Sigmoid colon (tissue), 7 donors: Measurements from ENCODE around the gene CCDC57. TPM values are rescaled to one million over a fixed set of nuclear protein-coding genes. Genes with fewer than 3 reads are reported as not detected.

ENCODE experiments used
- DNase-seq: peaks from one replicate; pipeline ENCODE4 v3.0.0-alpha.2; 2019
- H3K27ac ChIP-seq, 4 donors: fragments of 200-600 bp; sonication (generic); one replicate each; pipeline ENCODE4 v1.5.1; 2016 to 2019; ENCODE audit warnings: mild to moderate bottlenecking in 1 of 4
- H3K27me3 ChIP-seq, 3 donors: fragments of 200-600 bp; sonication (generic); one replicate each; pipeline ENCODE4 v1.5.1; 2019; ENCODE audit warnings: mild to moderate bottlenecking in 1 of 3
- H3K36me3 ChIP-seq, 4 donors: fragments of 200-600 bp; sonication (generic); one replicate each; pipeline ENCODE4 v1.5.1; 2016 to 2019
- H3K4me1 ChIP-seq, 4 donors: fragments of 200-600 bp; sonication (generic); one replicate each; pipeline ENCODE4 v1.5.1; 2017 to 2019
- H3K4me3 ChIP-seq, 4 donors: fragments of 200-600 bp; sonication (generic); one replicate each; pipeline ENCODE4 v1.5.1; 2017 to 2019; ENCODE audit warnings: mild to moderate bottlenecking in 2 of 4, moderate library complexity in 1 of 4
- H3K9me3 ChIP-seq, 4 donors: fragments of 200-600 bp in 3 of 4; sonication (generic) in 3 of 4; one replicate each; pipeline versions ENCODE4 v1.5.1 to v1.6.1; 2013 to 2019
- CTCF ChIP-seq, 4 experiments: fragments of 450-650 bp in 3 of 4; fragments of 200-600 bp in 1 of 4; IDR thresholded peaks; one replicate each; pipeline ENCODE4 v1.5.1; 2016 to 2019; ENCODE audit warnings: antibody characterized with exemption in 4 of 4, mild to moderate bottlenecking in 3 of 4, moderate library complexity in 2 of 4
- EP300 ChIP-seq, 4 donors: sonication (generic); formaldehyde crosslinking; IDR thresholded peaks; one replicate each; pipeline ENCODE4 v1.6.1; 2017; ENCODE audit warnings: antibody characterized with exemption in 4 of 4
- POLR2A ChIP-seq, 2 donors: fragments of 450-650 bp; IDR thresholded peaks; one replicate each; pipeline ENCODE4 v1.6.1; 2016; ENCODE audit warnings: antibody characterized with exemption in 2 of 2, mild to moderate bottlenecking in 2 of 2, moderate library complexity in 2 of 2
- POLR2AphosphoS5 ChIP-seq, 4 donors: sonication (generic); formaldehyde crosslinking; IDR thresholded peaks; one replicate each; pipeline ENCODE4 v1.6.1; 2017; ENCODE audit warnings: antibody characterized with exemption in 4 of 4
- WGBS, 2 donors: extraction: QIAGEN DNeasy Blood & Tissue Kit; methylation state at CpG; one replicate each; pipeline ENCODE4 v1.1.7; 2013; 5-methylcytosine and 5-hydroxymethylcytosine counted together
- intact Hi-C: fragments of 100-400 bp; cut with DNase I; formaldehyde crosslinking; loops from one replicate; pipeline ENCODE4 v1.15.1; 2023
- polyA plus RNA-seq, 3 donors: library from polyadenylated mRNA; stranded (reverse); fragments of 200-250 nt; gene quantifications; one replicate each; pipeline ENCODE4 v1.2.3, GENCODE V29; 2013
- total RNA-seq, 4 donors: library from RNA; depleted of rRNA; stranded (reverse); fragments of >200 nt; gene quantifications; one replicate each; pipeline ENCODE4 v1.1.0, GENCODE V29; 2016
- donor health status: healthy with polysubstance abuse.
- donor health status: Bipolar disorder and iron deficiency.
- donor health status: healthy.

Gene CCDC57
- total and polyA plus RNA-seq, 7 donors, result 13.3 to 47.8 (median 24.4) TPM

GRCh38 chr17:82116246-82116645 is 96.4 kb downstream of the CCDC57 start:
- intact Hi-C loops, result no loop called here
- no peak for DNase-seq
- no peak for TF ChIP-seq POLR2AphosphoS5 (IDR thresholded peaks at IDR 0.05)
- TF ChIP-seq CTCF (IDR thresholded peaks at IDR 0.05), result no peak
- TF ChIP-seq EP300 (IDR thresholded peaks at IDR 0.05), result no peak
- TF ChIP-seq POLR2A (IDR thresholded peaks at IDR 0.05), result no peak
- Histone ChIP-seq H3K9me3 (no peaks in the 10 kb centered on the region), H3K4me1 (no peaks in the 10 kb centered on the region), H3K27me3 (no peaks in the 10 kb centered on the region), H3K27ac (no peak overlapping the region), H3K36me3 (peaks cover 0 to 27% (median 0%) of the 10 kb centered on the region in 4 donors), H3K4me3 (no peak overlapping the region)
- 85% methylated on average over 6 of the region's 6 CpGs for WGBS, 2 donors

- intact Hi-C loops, result no loop called here
- Histone ChIP-seq H3K27me3 (no peaks in the 10 kb centered on the region), H3K4me3 (no peak overlapping the region), H3K36me3 (peaks cover 0 to 27% (median 0%) of the 10 kb centered on the region in 4 donors), H3K4me1 (no peaks in the 10 kb centered on the region), H3K9me3 (no peaks in the 10 kb centered on the region), H3K27ac (no peak overlapping the region)
- TF ChIP-seq POLR2AphosphoS5 (IDR thresholded peaks at IDR 0.05) (no peak), EP300 (IDR thresholded peaks at IDR 0.05) (no peak), CTCF (IDR thresholded peaks at IDR 0.05) (no peak), POLR2A (IDR thresholded peaks at IDR 0.05) (no peak)
- DNase-seq, result no peak
- 96 to 97% methylated on average over 9 of the region's 9 CpGs for WGBS, 2 donors
These were observed 97.8 kb downstream of the CCDC57 start for GRCh38 chr17:82114872-82115271.

GRCh38 chr17:82114447-82114846 is 98.2 kb downstream of the CCDC57 start:
- Histone ChIP-seq H3K27me3 (no peaks in the 10 kb centered on the region), H3K27ac (no peak overlapping the region), H3K4me1 (no peaks in the 10 kb centered on the region), H3K9me3 (no peaks in the 10 kb centered on the region), H3K4me3 (no peak overlapping the region), H3K36me3 (peaks cover 0 to 27% (median 0%) of the 10 kb centered on the region in 4 donors)
- TF ChIP-seq POLR2AphosphoS5 (IDR thresholded peaks at IDR 0.05), result no peak
- TF ChIP-seq CTCF (IDR thresholded peaks at IDR 0.05), result no peak
- no peak for TF ChIP-seq POLR2A (IDR thresholded peaks at IDR 0.05)
- TF ChIP-seq EP300 (IDR thresholded peaks at IDR 0.05), result no peak
- no peak for DNase-seq
- intact Hi-C loops, result no loop called here
- 96% methylated on average over 10 of the region's 10 CpGs for WGBS, 2 donors

GRCh38 chr17:82113941-82114340 is 98.7 kb downstream of the CCDC57 start:
- intact Hi-C loops, result no loop called here

More at GRCh38 chr17:82113941-82114340, 98.7 kb downstream of the CCDC57 start:
- H3K4me1 ChIP-seq, result no peaks in the 10 kb centered on the region
- H3K27me3 ChIP-seq, result no peaks in the 10 kb centered on the region
- peaks cover 0 to 27% (median 0%) of the 10 kb centered on the region in 4 donors for H3K36me3 ChIP-seq
- WGBS, 2 donors, result 94% methylated on average over 13 of the region's 13 CpGs
- no peak overlapping the region for H3K27ac ChIP-seq
- H3K9me3 ChIP-seq, result no peaks in the 10 kb centered on the region
- TF ChIP-seq CTCF (IDR thresholded peaks at IDR 0.05) (no peak), POLR2AphosphoS5 (IDR thresholded peaks at IDR 0.05) (no peak), EP300 (IDR thresholded peaks at IDR 0.05) (no peak), POLR2A (IDR thresholded peaks at IDR 0.05) (no peak)
- no peak overlapping the region for H3K4me3 ChIP-seq
- DNase-seq, result no peak
